Measurements from ENCODE around the gene PSMC1. TPM values are rescaled to one million over a fixed set of nuclear protein-coding genes. Genes with fewer than 3 reads are reported as not detected.

PSMC1 gene
- polyA plus RNA-seq, 1 of the 3 experiments (the other 2 are of a cell fraction), result 102 TPM

DNA sequence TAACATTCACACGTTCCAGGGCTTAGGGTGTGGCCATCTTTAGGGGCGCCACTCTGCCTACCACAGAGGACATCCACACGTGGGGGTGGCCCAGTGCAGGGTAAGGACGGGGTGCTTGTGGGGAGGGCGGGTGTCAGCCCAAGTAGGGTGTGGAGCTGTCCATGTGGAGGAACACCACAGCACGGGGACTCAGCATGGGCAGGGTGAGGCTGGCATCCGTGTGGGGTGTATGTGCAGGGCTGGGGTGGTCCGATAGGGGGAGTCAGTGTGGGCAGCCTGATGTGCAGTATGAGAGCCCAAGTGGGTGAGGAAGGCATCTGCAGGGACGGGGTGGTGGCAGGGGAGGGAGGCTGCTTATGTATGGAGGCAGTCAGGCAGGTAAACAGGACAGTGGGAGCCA, 17.7 kb downstream of the PSMC1 start:
- no peak overlapping the region for H3K4me2 ChIP-seq
- peaks cover 39 to 59% of the 10 kb centered on the region in 2 experiments for H3K36me3 ChIP-seq (replicated peaks in 1 of 2; ENCODE audit: control insufficient read depth in 1 of 2, insufficient read depth in 2 of 2, low read length in 1 of 2)
- H3K9me2 ChIP-seq, result no peaks in the 10 kb centered on the region
- 0 out of 4 replicates have a peak, but pooled peaks cover 0 to 8% of the 10 kb centered on the region in 2 experiments for H3K4me1 ChIP-seq (ENCODE audit: control insufficient read depth in 1 of 2, insufficient read depth in 2 of 2, low read depth in 1 of 2, low read length in 1 of 2)
- H3K27me3 ChIP-seq (ENCODE audit: insufficient read depth), result no peaks in the 10 kb centered on the region
- ChIA-PET POLR2A (no interaction called here), CTCF (interaction anchor here (1.6 kb wide), 1 partner anchor 24 kb away, joined by 3 read pairs; no protein-coding TSS in a partner anchor)
- H4K20me1 ChIP-seq (ENCODE audit: insufficient read depth), result no peaks in the 10 kb centered on the region
- DNase-seq, result peak; percentile 52
- no peak overlapping the region for H2AFZ ChIP-seq (ENCODE audit: low read depth)
- H3K79me2 ChIP-seq (ENCODE audit: insufficient read depth), result no peaks in the 10 kb centered on the region
- H3F3A ChIP-seq (replicated peaks; ENCODE audit: insufficient read depth), result peaks cover 33% of the 10 kb centered on the region
- no peak for TF ChIP-seq FOXM1 (IDR thresholded peaks at IDR 0.05; ENCODE audit: low read depth)
- TF ChIP-seq CHD2 (IDR thresholded peaks at IDR 0.05; ENCODE audit: low read length, partially characterized antibody), result no peak
- no peak for TF ChIP-seq JUND (IDR thresholded peaks at IDR 0.05)
- TF ChIP-seq, protein P1, sequence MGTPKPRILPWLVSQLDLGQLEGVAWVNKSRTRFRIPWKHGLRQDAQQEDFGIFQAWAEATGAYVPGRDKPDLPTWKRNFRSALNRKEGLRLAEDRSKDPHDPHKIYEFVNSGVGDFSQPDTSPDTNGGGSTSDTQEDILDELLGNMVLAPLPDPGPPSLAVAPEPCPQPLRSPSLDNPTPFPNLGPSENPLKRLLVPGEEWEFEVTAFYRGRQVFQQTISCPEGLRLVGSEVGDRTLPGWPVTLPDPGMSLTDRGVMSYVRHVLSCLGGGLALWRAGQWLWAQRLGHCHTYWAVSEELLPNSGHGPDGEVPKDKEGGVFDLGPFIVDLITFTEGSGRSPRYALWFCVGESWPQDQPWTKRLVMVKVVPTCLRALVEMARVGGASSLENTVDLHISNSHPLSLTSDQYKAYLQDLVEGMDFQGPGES (IDR thresholded peaks at IDR 0.05; ENCODE audit: low read depth, low read length), result no peak
- TF ChIP-seq YY1 (IDR thresholded peaks at IDR 0.05; ENCODE audit: low read depth), result no peak
- no peak for TF ChIP-seq NFIC (IDR thresholded peaks at IDR 0.05; ENCODE audit: borderline replicate concordance)
- no peak for TF ChIP-seq FOXJ3 (CRISPR knock-in tag; IDR thresholded peaks at IDR 0.05)
- TF ChIP-seq, protein P2, sequence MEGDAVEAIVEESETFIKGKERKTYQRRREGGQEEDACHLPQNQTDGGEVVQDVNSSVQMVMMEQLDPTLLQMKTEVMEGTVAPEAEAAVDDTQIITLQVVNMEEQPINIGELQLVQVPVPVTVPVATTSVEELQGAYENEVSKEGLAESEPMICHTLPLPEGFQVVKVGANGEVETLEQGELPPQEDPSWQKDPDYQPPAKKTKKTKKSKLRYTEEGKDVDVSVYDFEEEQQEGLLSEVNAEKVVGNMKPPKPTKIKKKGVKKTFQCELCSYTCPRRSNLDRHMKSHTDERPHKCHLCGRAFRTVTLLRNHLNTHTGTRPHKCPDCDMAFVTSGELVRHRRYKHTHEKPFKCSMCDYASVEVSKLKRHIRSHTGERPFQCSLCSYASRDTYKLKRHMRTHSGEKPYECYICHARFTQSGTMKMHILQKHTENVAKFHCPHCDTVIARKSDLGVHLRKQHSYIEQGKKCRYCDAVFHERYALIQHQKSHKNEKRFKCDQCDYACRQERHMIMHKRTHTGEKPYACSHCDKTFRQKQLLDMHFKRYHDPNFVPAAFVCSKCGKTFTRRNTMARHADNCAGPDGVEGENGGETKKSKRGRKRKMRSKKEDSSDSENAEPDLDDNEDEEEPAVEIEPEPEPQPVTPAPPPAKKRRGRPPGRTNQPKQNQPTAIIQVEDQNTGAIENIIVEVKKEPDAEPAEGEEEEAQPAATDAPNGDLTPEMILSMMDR (IDR thresholded peaks at IDR 0.05), result no peak; the same call in 1 of the 2 replicates
- no peak for TF ChIP-seq TEAD4 (IDR thresholded peaks at IDR 0.05; ENCODE audit: borderline replicate concordance, insufficient read depth)
- no peak for TF ChIP-seq FOSL2 (IDR thresholded peaks at IDR 0.05; ENCODE audit: borderline replicate concordance, low read depth)
- TF ChIP-seq, protein P3, sequence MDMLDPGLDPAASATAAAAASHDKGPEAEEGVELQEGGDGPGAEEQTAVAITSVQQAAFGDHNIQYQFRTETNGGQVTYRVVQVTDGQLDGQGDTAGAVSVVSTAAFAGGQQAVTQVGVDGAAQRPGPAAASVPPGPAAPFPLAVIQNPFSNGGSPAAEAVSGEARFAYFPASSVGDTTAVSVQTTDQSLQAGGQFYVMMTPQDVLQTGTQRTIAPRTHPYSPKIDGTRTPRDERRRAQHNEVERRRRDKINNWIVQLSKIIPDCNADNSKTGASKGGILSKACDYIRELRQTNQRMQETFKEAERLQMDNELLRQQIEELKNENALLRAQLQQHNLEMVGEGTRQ (IDR thresholded peaks at IDR 0.05; ENCODE audit: borderline replicate concordance, low read depth, low read length), result no peak
- TF ChIP-seq RFX5 (IDR thresholded peaks at IDR 0.05; ENCODE audit: low read length), result no peak
- no peak for TF ChIP-seq SIN3A (IDR thresholded peaks at IDR 0.05; ENCODE audit: borderline replicate concordance, low read depth, low read length)
- TF ChIP-seq, protein P4, sequence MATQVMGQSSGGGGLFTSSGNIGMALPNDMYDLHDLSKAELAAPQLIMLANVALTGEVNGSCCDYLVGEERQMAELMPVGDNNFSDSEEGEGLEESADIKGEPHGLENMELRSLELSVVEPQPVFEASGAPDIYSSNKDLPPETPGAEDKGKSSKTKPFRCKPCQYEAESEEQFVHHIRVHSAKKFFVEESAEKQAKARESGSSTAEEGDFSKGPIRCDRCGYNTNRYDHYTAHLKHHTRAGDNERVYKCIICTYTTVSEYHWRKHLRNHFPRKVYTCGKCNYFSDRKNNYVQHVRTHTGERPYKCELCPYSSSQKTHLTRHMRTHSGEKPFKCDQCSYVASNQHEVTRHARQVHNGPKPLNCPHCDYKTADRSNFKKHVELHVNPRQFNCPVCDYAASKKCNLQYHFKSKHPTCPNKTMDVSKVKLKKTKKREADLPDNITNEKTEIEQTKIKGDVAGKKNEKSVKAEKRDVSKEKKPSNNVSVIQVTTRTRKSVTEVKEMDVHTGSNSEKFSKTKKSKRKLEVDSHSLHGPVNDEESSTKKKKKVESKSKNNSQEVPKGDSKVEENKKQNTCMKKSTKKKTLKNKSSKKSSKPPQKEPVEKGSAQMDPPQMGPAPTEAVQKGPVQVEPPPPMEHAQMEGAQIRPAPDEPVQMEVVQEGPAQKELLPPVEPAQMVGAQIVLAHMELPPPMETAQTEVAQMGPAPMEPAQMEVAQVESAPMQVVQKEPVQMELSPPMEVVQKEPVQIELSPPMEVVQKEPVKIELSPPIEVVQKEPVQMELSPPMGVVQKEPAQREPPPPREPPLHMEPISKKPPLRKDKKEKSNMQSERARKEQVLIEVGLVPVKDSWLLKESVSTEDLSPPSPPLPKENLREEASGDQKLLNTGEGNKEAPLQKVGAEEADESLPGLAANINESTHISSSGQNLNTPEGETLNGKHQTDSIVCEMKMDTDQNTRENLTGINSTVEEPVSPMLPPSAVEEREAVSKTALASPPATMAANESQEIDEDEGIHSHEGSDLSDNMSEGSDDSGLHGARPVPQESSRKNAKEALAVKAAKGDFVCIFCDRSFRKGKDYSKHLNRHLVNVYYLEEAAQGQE (IDR thresholded peaks at IDR 0.05; ENCODE audit: low read depth, low read length), result no peak
- TF ChIP-seq EZH2phosphoT487 (IDR thresholded peaks at IDR 0.05; ENCODE audit: borderline replicate concordance, low read depth), result no peak
- TF ChIP-seq NRF1 (IDR thresholded peaks at IDR 0.05; ENCODE audit: low read depth, low read length), result no peak
- TF ChIP-seq, protein P5, sequence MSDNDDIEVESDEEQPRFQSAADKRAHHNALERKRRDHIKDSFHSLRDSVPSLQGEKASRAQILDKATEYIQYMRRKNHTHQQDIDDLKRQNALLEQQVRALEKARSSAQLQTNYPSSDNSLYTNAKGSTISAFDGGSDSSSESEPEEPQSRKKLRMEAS (IDR thresholded peaks at IDR 0.05; ENCODE audit: low read depth), result no peak
- no peak for TF ChIP-seq EP300 (IDR thresholded peaks at IDR 0.05; ENCODE audit: borderline replicate concordance in 1 of 2, low read depth in 1 of 2, low read length in 1 of 2)
- TF ChIP-seq, protein P6, sequence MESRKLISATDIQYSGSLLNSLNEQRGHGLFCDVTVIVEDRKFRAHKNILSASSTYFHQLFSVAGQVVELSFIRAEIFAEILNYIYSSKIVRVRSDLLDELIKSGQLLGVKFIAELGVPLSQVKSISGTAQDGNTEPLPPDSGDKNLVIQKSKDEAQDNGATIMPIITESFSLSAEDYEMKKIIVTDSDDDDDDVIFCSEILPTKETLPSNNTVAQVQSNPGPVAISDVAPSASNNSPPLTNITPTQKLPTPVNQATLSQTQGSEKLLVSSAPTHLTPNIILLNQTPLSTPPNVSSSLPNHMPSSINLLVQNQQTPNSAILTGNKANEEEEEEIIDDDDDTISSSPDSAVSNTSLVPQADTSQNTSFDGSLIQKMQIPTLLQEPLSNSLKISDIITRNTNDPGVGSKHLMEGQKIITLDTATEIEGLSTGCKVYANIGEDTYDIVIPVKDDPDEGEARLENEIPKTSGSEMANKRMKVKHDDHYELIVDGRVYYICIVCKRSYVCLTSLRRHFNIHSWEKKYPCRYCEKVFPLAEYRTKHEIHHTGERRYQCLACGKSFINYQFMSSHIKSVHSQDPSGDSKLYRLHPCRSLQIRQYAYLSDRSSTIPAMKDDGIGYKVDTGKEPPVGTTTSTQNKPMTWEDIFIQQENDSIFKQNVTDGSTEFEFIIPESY (IDR thresholded peaks at IDR 0.05; ENCODE audit: borderline replicate concordance, low read depth), result no peak
- H3K27ac ChIP-seq (ENCODE audit: low read depth in 2 of 2, low read length in 1 of 2), result no peak overlapping the region
- no peak overlapping the region for H3K9ac ChIP-seq
- H3K9me3 ChIP-seq, result no peaks in the 10 kb centered on the region
- 69% methylated on average over 7 of the region's 9 CpGs for WGBS (ENCODE audit: low lambda C conversion rate)
- H3K4me3 ChIP-seq (ENCODE audit: low read depth in 2 of 2, low read length in 1 of 2), result no peak overlapping the region
